A549 treated with AZD9567 at 1 μM for 4 hours (cell line): ENCODE measurements around the gene AK9. TPM values are rescaled to one million over a fixed set of nuclear protein-coding genes. Genes with fewer than 3 reads are reported as not detected.

ENCODE experiments used
- total RNA-seq: library from RNA; stranded (reverse); fragments of 200-300 nt; extraction: Qiagen RNA extraction; gene quantifications from 5 replicates; pipeline ENCODE4 v1.2.3, GENCODE V29; 2022; ENCODE audit not compliant: insufficient read depth

The AK9 gene
- total RNA-seq = 1.0 to 1.5 TPM (median 1.1 TPM) in 5 replicates

GRCh38 chr6:109690737-109691621 is at the start of gene AK9, which contains the start of gene FIG4:
AK9 (minus strand) TSS chr6:109691202; CDS start chr6:109675745, 15,457 bp downstream.
FIG4 (plus strand) TSS chr6:109691296; CDS start chr6:109691436, 140 bp downstream.

GRCh38 chr6:109482905-109483734 is 207.9 kb downstream of the AK9 start, which contains the start of gene ZBTB24:
ZBTB24 (minus strand) TSS chr6:109483219; CDS start chr6:109482026, 1,193 bp downstream.

DNA sequence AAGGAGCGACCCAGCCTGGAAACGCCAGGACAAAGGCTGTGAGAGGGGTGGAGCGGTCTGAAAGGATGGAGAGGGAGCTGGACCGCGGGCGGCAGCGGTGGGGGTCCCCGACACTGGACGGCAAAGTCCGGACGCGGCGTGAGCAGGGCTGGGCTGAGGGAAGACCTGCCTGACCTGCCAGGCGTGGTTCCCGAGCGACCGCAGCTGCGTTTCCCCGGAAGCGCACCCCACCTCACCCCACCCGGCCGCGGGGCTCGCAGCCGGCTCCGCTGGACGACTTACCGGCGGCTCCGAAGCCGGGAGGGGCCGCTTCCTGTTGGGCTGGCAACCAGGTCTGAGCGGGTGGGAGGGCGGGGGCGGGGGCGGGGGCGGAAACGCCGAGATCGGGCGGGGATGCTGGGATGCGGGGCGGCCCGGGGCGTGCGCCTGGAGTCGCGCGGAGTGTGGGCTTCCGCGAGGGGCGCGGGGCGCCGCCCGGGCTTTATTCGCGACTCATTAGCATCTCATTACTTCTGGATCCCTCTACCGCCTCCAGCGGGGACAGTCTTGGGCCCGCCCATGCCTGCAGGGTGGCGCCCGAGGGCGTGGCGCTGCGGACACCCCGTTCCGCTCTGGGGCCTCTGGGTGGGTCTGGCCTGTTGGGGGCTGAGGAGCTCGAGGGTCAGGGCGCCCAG is 235.4 kb downstream of the AK9 start, which contains the start of gene MICAL1:
TSS of gene MICAL1 (minus strand) at position 336 of the 674 bp plus-strand sequence. CDS start 1,576 bp downstream, outside the sequence.

Other genes with a start within 250 kb of the AK9 start
- 14.7 to 19.2 TPM (median 16.7 TPM) in 5 replicates for gene MICAL1, start 235.4 kb downstream of the AK9 start, total RNA-seq
- gene ZBTB24, start 208.0 kb downstream of the AK9 start, total RNA-seq = 4.4 to 6.0 TPM (median 4.8 TPM) in 5 replicates
- 3.8 to 5.6 TPM (median 4.1 TPM) in 5 replicates for gene FIG4, start 94 bp upstream of the AK9 start, total RNA-seq